Type B pancreatic cell (in vitro differentiated cells): ENCODE measurements around the gene EGFR. TPM values are rescaled to one million over a fixed set of nuclear protein-coding genes. Genes with fewer than 3 reads are reported as not detected.

Source experiments
- DNase-seq: peaks from one replicate; pipeline ENCODE4 v3.0.0; 2021; ENCODE audit warnings: mixed read lengths; ENCODE audit not compliant: unreplicated experiment; ENCODE audit errors: extremely low spot score
- H3K27ac Mint-ChIP-seq: 2 replicates; pipeline ENCODE4 v1.8.0; 2021; ENCODE audit warnings: mild to moderate bottlenecking, mixed read lengths
- H3K27me3 Mint-ChIP-seq: 2 replicates; pipeline ENCODE4 v1.8.0; 2021; ENCODE audit warnings: mixed read lengths
- H3K36me3 Mint-ChIP-seq: 2 replicates; pipeline ENCODE4 v1.8.0; 2021; ENCODE audit warnings: mixed read lengths
- H3K4me1 Mint-ChIP-seq: one replicate; pipeline ENCODE4 v1.8.0; 2021; ENCODE audit warnings: mixed read lengths; ENCODE audit not compliant: unreplicated experiment
- H3K4me3 Mint-ChIP-seq: 2 replicates; pipeline ENCODE4 v1.8.0; 2021; ENCODE audit warnings: mild to moderate bottlenecking, mixed read lengths
- H3K9me3 Mint-ChIP-seq: 2 replicates; pipeline ENCODE4 v1.8.0; 2021; ENCODE audit warnings: mixed read lengths
- CTCF ChIP-seq: fragments of 200-600 bp; sonication (generic); conservative IDR thresholded peaks from 2 replicates; pipeline ENCODE4 v1.5.0; 2021; ENCODE audit warnings: antibody characterized with exemption, mild to moderate bottlenecking
- total RNA-seq: library from RNA; stranded (reverse); gene quantifications from 2 replicates; pipeline ENCODE4 v1.2.1, GENCODE V29; 2021; ENCODE audit warnings: low replicate concordance

EGFR gene
- total RNA-seq, 1 donor from 2014 or later = 44.6 TPM

- no peak for TF ChIP-seq CTCF
- Mint-ChIP-seq H3K27ac (peak overlapping the region; percentile 6), H3K4me1 (peaks cover 54% of the 10 kb centered on the region), H3K9me3 (no peaks in the 10 kb centered on the region), H3K27me3 (no peaks in the 10 kb centered on the region), H3K4me3 (peak overlapping the region; percentile 30), H3K36me3 (peaks cover 7% of the 10 kb centered on the region)
- DNase-seq = no peak
These were observed 111.0 kb downstream of the EGFR start for GRCh38 chr7:55129541-55130394.

- TF ChIP-seq CTCF = no peak
- no peaks in the 10 kb centered on the region for H3K27me3 Mint-ChIP-seq
- no peak for DNase-seq
- H3K27ac Mint-ChIP-seq = peak overlapping the region; percentile 6
- no peaks in the 10 kb centered on the region for H3K9me3 Mint-ChIP-seq
- no peak overlapping the region for H3K4me3 Mint-ChIP-seq
- peaks cover 54% of the 10 kb centered on the region for H3K4me1 Mint-ChIP-seq
- H3K36me3 Mint-ChIP-seq = peaks cover 7% of the 10 kb centered on the region
These were observed 111.8 kb downstream of the EGFR start for GRCh38 chr7:55130395-55131141.

- no peak for TF ChIP-seq CTCF
- peaks cover 7% of the 10 kb centered on the region for H3K36me3 Mint-ChIP-seq
- H3K27ac Mint-ChIP-seq = no peak overlapping the region
- H3K27me3 Mint-ChIP-seq = no peaks in the 10 kb centered on the region
- DNase-seq = no peak
- no peak overlapping the region for H3K4me3 Mint-ChIP-seq
- H3K9me3 Mint-ChIP-seq = no peaks in the 10 kb centered on the region
- H3K4me1 Mint-ChIP-seq = peaks cover 48% of the 10 kb centered on the region
These were observed 112.5 kb downstream of the EGFR start for GRCh38 chr7:55131142-55131929.

- no peaks in the 10 kb centered on the region for H3K9me3 Mint-ChIP-seq
- H3K4me3 Mint-ChIP-seq = no peak overlapping the region
- peak overlapping the region; percentile 87 for H3K27ac Mint-ChIP-seq
- DNase-seq = no peak
- no peaks in the 10 kb centered on the region for H3K27me3 Mint-ChIP-seq
- peaks cover 40% of the 10 kb centered on the region for H3K4me1 Mint-ChIP-seq
- peaks cover 10% of the 10 kb centered on the region for H3K36me3 Mint-ChIP-seq
- TF ChIP-seq CTCF = no peak
These were observed 113.7 kb downstream of the EGFR start for GRCh38 chr7:55132550-55132889.

- no peaks in the 10 kb centered on the region for H3K9me3 Mint-ChIP-seq
- no peak overlapping the region for H3K4me3 Mint-ChIP-seq
- peak overlapping the region; percentile 87 for H3K27ac Mint-ChIP-seq
- no peaks in the 10 kb centered on the region for H3K27me3 Mint-ChIP-seq
- peaks cover 10% of the 10 kb centered on the region for H3K36me3 Mint-ChIP-seq
- no peak for DNase-seq
- peaks cover 35% of the 10 kb centered on the region for H3K4me1 Mint-ChIP-seq
- no peak for TF ChIP-seq CTCF
These were observed 114.2 kb downstream of the EGFR start for GRCh38 chr7:55132890-55133551.
